HEK293T (cell line): ENCODE results near the gene PSG5.
"Not testable (repeated sequence)": the region's sequence is repeated elsewhere in the genome, so short reads cannot be mapped to it uniquely, and the experiment has no call there.

Source experiments
- CTCF ChIA-PET: fragments of 350-600 bp; formaldehyde crosslinking; extraction: SDS; loops from one replicate; lab custom pipeline; 2021; ENCODE audit warnings: antibody characterized with exemption, inconsistent platforms; lab: Yijun Ruan, JAX
- POLR2A ChIA-PET: fragments of 350-600 bp; formaldehyde crosslinking; extraction: SDS; loops from one replicate; lab custom pipeline; 2020; ENCODE audit warnings: antibody characterized with exemption, inconsistent platforms; lab: Yijun Ruan, JAX
- DNase-seq: peaks from one replicate; pipeline ENCODE4 v3.0.0; 2012; ENCODE audit warnings: mixed read lengths; ENCODE audit errors: extremely low spot score
- ARNT ChIP-seq: fragments of 450-650 bp; IDR thresholded peaks from 2 replicates; pipeline ENCODE4 v1.6.1; 2017; ENCODE audit warnings: mild to moderate bottlenecking
- BHLHE40 ChIP-seq: fragments of 450-650 bp; IDR thresholded peaks from 2 replicates; pipeline ENCODE4 v1.6.1; 2016; ENCODE audit warnings: mild to moderate bottlenecking, moderate library complexity, borderline replicate concordance
- CTBP1 ChIP-seq: fragments of 450-650 bp; IDR thresholded peaks from 2 replicates; pipeline ENCODE4 v1.6.1; 2016; ENCODE audit warnings: borderline replicate concordance
- ELF4 ChIP-seq: fragments of 450-650 bp; IDR thresholded peaks from 2 replicates; pipeline ENCODE4 v1.6.1; 2017; ENCODE audit warnings: antibody characterized with exemption
- FOXA1 ChIP-seq: fragments of 450-650 bp; IDR thresholded peaks from 2 replicates; pipeline ENCODE4 v1.6.1; 2016; ENCODE audit warnings: mild to moderate bottlenecking
- FOXK2 ChIP-seq: fragments of 450-650 bp; IDR thresholded peaks from 2 replicates; pipeline ENCODE4 v1.6.1; 2016; ENCODE audit warnings: mild to moderate bottlenecking
- FOXM1 ChIP-seq: fragments of 450-650 bp; IDR thresholded peaks from 2 replicates; pipeline ENCODE4 v1.6.1; 2017; ENCODE audit warnings: mild to moderate bottlenecking, borderline replicate concordance
- HDGF ChIP-seq: fragments of 450-650 bp; IDR thresholded peaks from 2 replicates; pipeline ENCODE4 v1.6.1; 2017; ENCODE audit warnings: antibody characterized with exemption, borderline replicate concordance
- L3MBTL2 ChIP-seq: fragments of 450-650 bp; conservative IDR thresholded peaks from 2 replicates; pipeline ENCODE4 v1.6.1; 2016; ENCODE audit warnings: mild to moderate bottlenecking
- LEF1 ChIP-seq: fragments of 450-650 bp; IDR thresholded peaks from 2 replicates; pipeline ENCODE4 v1.6.1; 2017; ENCODE audit warnings: mild to moderate bottlenecking, borderline replicate concordance
- NFRKB ChIP-seq: fragments of 450-650 bp; IDR thresholded peaks from 2 replicates; pipeline ENCODE4 v1.6.1; 2016; ENCODE audit warnings: mild to moderate bottlenecking, moderate library complexity
- PKNOX1 ChIP-seq: fragments of 450-650 bp; IDR thresholded peaks from 2 replicates; pipeline ENCODE4 v1.6.1; 2016
- SP1 ChIP-seq: fragments of 450-650 bp; IDR thresholded peaks from 2 replicates; pipeline ENCODE4 v1.6.1; 2017
- SUZ12 ChIP-seq: fragments of 450-650 bp; IDR thresholded peaks from 2 replicates; pipeline ENCODE4 v1.6.1; 2016; ENCODE audit warnings: mild to moderate bottlenecking
- TARDBP ChIP-seq: fragments of 450-650 bp; IDR thresholded peaks from 2 replicates; pipeline ENCODE4 v1.6.1; 2016
- ZNF384 ChIP-seq: fragments of 450-650 bp; IDR thresholded peaks from 2 replicates; pipeline ENCODE4 v1.6.1; 2016

PSG5 gene

GRCh38 chr19:43207991-43208390 lies 21.7 kb upstream of the PSG5 start:
- POLR2A ChIA-PET, result interaction anchor here (1.0 to 1.1 kb wide), 2 partner anchors 13 to 16 kb away, joined by 3 read pairs; no protein-coding TSS in a partner anchor
- TF ChIP-seq FOXA1 (no peak), TARDBP (no peak), NFRKB (no peak), HDGF (no peak), CTBP1 (no peak), PKNOX1 (no peak), FOXM1 (no peak), ELF4 (no peak), ARNT (no peak), SUZ12 (no peak), SP1 (no peak), ZNF384 (no peak), FOXK2 (no peak), L3MBTL2 (no peak), LEF1 (no peak), BHLHE40 (no peak)
- no peak for DNase-seq
- CTCF ChIA-PET, result interaction anchor here (1.3 to 2.6 kb wide), 3 partner anchors 10 to 19 kb away, joined by 4 to 7 read pairs (median 6); no protein-coding TSS in a partner anchor

- POLR2A ChIA-PET, result interaction anchor here (1.0 to 1.1 kb wide), 2 partner anchors 14 to 15 kb away, joined by 3 read pairs; no protein-coding TSS in a partner anchor
- CTCF ChIA-PET, result interaction anchor here (0.9 to 2.6 kb wide), 5 partner anchors 9 to 104 kb away, joined by 3 to 8 read pairs (median 6); no protein-coding TSS in a partner anchor
These were observed 20.8 kb upstream of the PSG5 start for GRCh38 chr19:43207174-43207573.

GRCh38 chr19:43205471-43206105 lies 19.3 kb upstream of the PSG5 start, which contains the start of gene PSG4:
Gene PSG4 (minus strand): TSS chr19:43205638. CDS start chr19:43205536, 102 bp downstream.
- POLR2A ChIA-PET, DNase-seq: not testable (repeated sequence)
- CTCF ChIA-PET, result interaction anchor here (0.6 to 1.2 kb wide), 3 partner anchors 14 to 1144 kb away, joined by 3 read pairs; no protein-coding TSS in a partner anchor

More at GRCh38 chr19:43207174-43207573, 20.8 kb upstream of the PSG5 start:
- DNase-seq, result peak; percentile 53
- peak; percentile 58; the same call in 1 of the 2 replicates for TF ChIP-seq L3MBTL2

- DNase-seq, POLR2A ChIA-PET, CTCF ChIA-PET: not testable (repeated sequence)
These were observed 17.3 kb upstream of the PSG5 start for GRCh38 chr19:43203611-43204010.

GRCh38 chr19:43201891-43202290 lies 15.6 kb upstream of the PSG5 start:
- DNase-seq, POLR2A ChIA-PET, CTCF ChIA-PET: not testable (repeated sequence)

GRCh38 chr19:43201337-43201801 lies 15.0 kb upstream of the PSG5 start:
- CTCF ChIA-PET, result interaction anchor here (1.3 kb wide), 1 partner anchor 10 kb away, joined by 3 read pairs; no protein-coding TSS in a partner anchor
- DNase-seq, POLR2A ChIA-PET: not testable (repeated sequence)

- POLR2A ChIA-PET, DNase-seq: not testable (repeated sequence)
- TF ChIP-seq L3MBTL2, result 0 out of 2 replicates have a peak, but pooled peaks have one; percentile 23
- CTCF ChIA-PET, result interaction anchor here (1.9 kb wide), 1 partner anchor 8 kb away, joined by 7 read pairs; no protein-coding TSS in a partner anchor
These were observed 12.5 kb upstream of the PSG5 start for GRCh38 chr19:43198686-43199419.

- CTCF ChIA-PET, result interaction anchor here (0.9 to 1.9 kb wide), 2 partner anchors 9 to 13 kb away, joined by 3 to 7 read pairs; no protein-coding TSS in a partner anchor
- DNase-seq, POLR2A ChIA-PET: not testable (repeated sequence)
These were observed 11.5 kb upstream of the PSG5 start for GRCh38 chr19:43197666-43198397.

- POLR2A ChIA-PET, DNase-seq, CTCF ChIA-PET: not testable (repeated sequence)
These were observed 8.1 kb upstream of the PSG5 start for GRCh38 chr19:43194397-43194796.
